SHP77 treated with DMSO at 0.1 percent for 48 hours (cell line): ENCODE results near the gene RADIL.

ENCODE experiments used
- DNase-seq: peaks from one replicate; lab custom pipeline; 2025; lab: John Stamatoyannopoulos, UW

RADIL gene

GRCh38 chr7:4851459-4852422, 31.8 kb downstream of the RADIL start:
- DNase-seq: no peak

- DNase-seq: no peak
These were observed 33.2 kb downstream of the RADIL start for GRCh38 chr7:4850262-4850795.

- peak; percentile 73 for DNase-seq
These were observed 34.1 kb downstream of the RADIL start for GRCh38 chr7:4849390-4849789.

- no peak for DNase-seq
These were observed 37.8 kb downstream of the RADIL start for GRCh38 chr7:4845740-4846142.

GRCh38 chr7:4842319-4843064, 41.0 kb downstream of the RADIL start:
- DNase-seq: no peak

- DNase-seq: no peak
These were observed 41.7 kb downstream of the RADIL start for GRCh38 chr7:4841836-4842235.

GRCh38 chr7:4841007-4841784, 42.3 kb downstream of the RADIL start:
- DNase-seq: no peak

GRCh38 chr7:4840079-4840501, 43.4 kb downstream of the RADIL start:
- no peak for DNase-seq

GRCh38 chr7:4838626-4839334, 44.7 kb downstream of the RADIL start:
- DNase-seq: no peak

- no peak for DNase-seq
These were observed 45.5 kb downstream of the RADIL start for GRCh38 chr7:4837803-4838625.

- DNase-seq: no peak
These were observed 46.3 kb downstream of the RADIL start for GRCh38 chr7:4837041-4837802.

- no peak for DNase-seq
These were observed 47.3 kb downstream of the RADIL start for GRCh38 chr7:4836206-4836661.

- no peak for DNase-seq
These were observed 47.9 kb downstream of the RADIL start for GRCh38 chr7:4835398-4836205.

GRCh38 chr7:4834601-4835397, 48.7 kb downstream of the RADIL start:
- no peak for DNase-seq

- no peak for DNase-seq
These were observed 49.6 kb downstream of the RADIL start for GRCh38 chr7:4833691-4834600.

- no peak for DNase-seq
These were observed 50.3 kb downstream of the RADIL start for GRCh38 chr7:4833176-4833575.

GRCh38 chr7:4832711-4833110, 50.8 kb downstream of the RADIL start:
- DNase-seq: no peak
